OCI-LY7 (cell line): ENCODE measurements around the gene ANGPTL7.

Experiments
- EZH2phosphoT487 ChIP-seq: fragments of 200-600 bp; sonication (generic); IDR thresholded peaks from 2 replicates; pipeline ENCODE4 v1.6.1; 2018; ENCODE audit warnings: low read depth, borderline replicate concordance, mild to moderate bottlenecking, mixed run types, antibody characterized with exemption, low read length, moderate library complexity, mixed read lengths
- TF ChIP-seq, protein P1 (sequence below): fragments of 200-600 bp; sonication (generic); conservative IDR thresholded peaks from 2 replicates; pipeline ENCODE4 v1.5.1; 2014; ENCODE audit warnings: mild to moderate bottlenecking, antibody characterized with exemption, low read length, moderate library complexity, mixed read lengths

DNA sequence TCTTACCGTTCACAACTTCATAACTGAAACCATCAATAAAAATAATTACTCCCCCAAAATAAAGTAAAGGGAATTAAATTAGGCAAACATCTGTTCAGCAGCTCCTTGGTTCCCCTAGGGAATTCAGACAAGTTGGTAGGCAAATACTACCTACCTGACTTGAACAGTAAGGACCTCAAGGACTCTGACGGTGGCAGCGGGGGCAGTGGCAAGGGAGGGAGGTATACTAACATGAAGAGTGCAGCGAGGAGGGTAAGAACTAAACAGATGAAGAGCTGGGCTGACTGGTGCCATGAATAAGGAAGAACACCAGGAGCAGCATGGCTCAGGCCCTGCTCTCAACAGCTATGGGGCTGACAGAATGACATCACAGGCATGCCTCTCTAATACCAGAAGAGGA is 40.0 kb downstream of the ANGPTL7 start:
- TF ChIP-seq, protein P1, sequence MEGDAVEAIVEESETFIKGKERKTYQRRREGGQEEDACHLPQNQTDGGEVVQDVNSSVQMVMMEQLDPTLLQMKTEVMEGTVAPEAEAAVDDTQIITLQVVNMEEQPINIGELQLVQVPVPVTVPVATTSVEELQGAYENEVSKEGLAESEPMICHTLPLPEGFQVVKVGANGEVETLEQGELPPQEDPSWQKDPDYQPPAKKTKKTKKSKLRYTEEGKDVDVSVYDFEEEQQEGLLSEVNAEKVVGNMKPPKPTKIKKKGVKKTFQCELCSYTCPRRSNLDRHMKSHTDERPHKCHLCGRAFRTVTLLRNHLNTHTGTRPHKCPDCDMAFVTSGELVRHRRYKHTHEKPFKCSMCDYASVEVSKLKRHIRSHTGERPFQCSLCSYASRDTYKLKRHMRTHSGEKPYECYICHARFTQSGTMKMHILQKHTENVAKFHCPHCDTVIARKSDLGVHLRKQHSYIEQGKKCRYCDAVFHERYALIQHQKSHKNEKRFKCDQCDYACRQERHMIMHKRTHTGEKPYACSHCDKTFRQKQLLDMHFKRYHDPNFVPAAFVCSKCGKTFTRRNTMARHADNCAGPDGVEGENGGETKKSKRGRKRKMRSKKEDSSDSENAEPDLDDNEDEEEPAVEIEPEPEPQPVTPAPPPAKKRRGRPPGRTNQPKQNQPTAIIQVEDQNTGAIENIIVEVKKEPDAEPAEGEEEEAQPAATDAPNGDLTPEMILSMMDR = no peak
- no peak for TF ChIP-seq EZH2phosphoT487
